Smooth muscle cell (in vitro differentiated cells): ENCODE data around the gene FAM114A1. TPM values are rescaled to one million over a fixed set of nuclear protein-coding genes. Genes with fewer than 3 reads are reported as not detected.

Experiments used
- DNase-seq: peaks from one replicate; lab custom pipeline; 2025; ENCODE audit not compliant: unreplicated experiment; lab: John Stamatoyannopoulos, UW
- H2AFZ ChIP-seq: fragments of 200-600 bp; sonication (generic); 2 replicates; pipeline ENCODE4 v1.6.0; 2016; ENCODE audit warnings: antibody characterized with exemption, low read depth, mild to moderate bottlenecking
- H3F3A ChIP-seq: fragments of 200-600 bp; sonication (generic); 2 replicates; pipeline ENCODE4 v1.6.0; 2017; ENCODE audit warnings: antibody characterized with exemption, low read depth
- H3K27ac ChIP-seq: fragments of 200-600 bp; sonication (generic); 2 replicates; pipeline ENCODE4 v1.5.1; 2016; ENCODE audit warnings: low read depth, mild to moderate bottlenecking
- H3K27me3 ChIP-seq: fragments of 200-600 bp; sonication (generic); 2 replicates; pipeline ENCODE4 v1.6.1; 2016; ENCODE audit warnings: low read depth, mild to moderate bottlenecking
- H3K36me3 ChIP-seq: fragments of 200-600 bp; sonication (generic); 2 replicates; pipeline ENCODE4 v1.5.1; 2016; ENCODE audit warnings: low read depth
- H3K4me1 ChIP-seq: fragments of 200-600 bp; sonication (generic); 2 replicates; pipeline ENCODE4 v1.5.1; 2016; ENCODE audit warnings: low read depth
- H3K4me2 ChIP-seq: fragments of 200-600 bp; sonication (generic); 2 replicates; pipeline ENCODE4 v1.6.0; 2016; ENCODE audit warnings: mild to moderate bottlenecking
- H3K4me3 ChIP-seq: fragments of 200-600 bp; sonication (generic); 2 replicates; pipeline ENCODE4 v1.5.1; 2016; ENCODE audit warnings: mild to moderate bottlenecking
- H3K79me2 ChIP-seq: fragments of 200-600 bp; sonication (generic); 2 replicates; pipeline ENCODE4 v1.6.0; 2016; ENCODE audit warnings: low read depth, mild to moderate bottlenecking
- H3K9ac ChIP-seq: fragments of 200-600 bp; sonication (generic); 2 replicates; pipeline ENCODE4 v1.6.0; 2016; ENCODE audit warnings: low read depth
- H3K9me3 ChIP-seq: fragments of 200-600 bp; sonication (generic); replicated peaks from 2 replicates; pipeline ENCODE4 v1.5.1; 2016; ENCODE audit warnings: low read depth
- H4K20me1 ChIP-seq: fragments of 200-600 bp; sonication (generic); 2 replicates; pipeline ENCODE4 v1.6.0; 2016; ENCODE audit warnings: low read depth
- CTCF ChIP-seq: fragments of 200-600 bp; sonication (generic); IDR thresholded peaks from 2 replicates; pipeline ENCODE4 v1.5.1; 2017; ENCODE audit warnings: borderline replicate concordance, mild to moderate bottlenecking, antibody characterized with exemption; ENCODE audit not compliant: insufficient read depth, poor library complexity, severe bottlenecking
- WGBS: methylation state at CpG from one replicate; pipeline ENCODE4 v1.1.7; 2016; ENCODE audit warnings: low lambda C conversion rate; 5-methylcytosine and 5-hydroxymethylcytosine counted together
- polyA plus RNA-seq: library from polyadenylated mRNA; unstranded; fragments of >200 nt; fragmentation: Nextera tagmentation; extraction: Ambion mirVana; gene quantifications from 2 replicates; pipeline ENCODE4 v1.2.1, GENCODE V29; 2016
- total RNA-seq: library from RNA; depleted of rRNA; stranded (reverse); fragments of >200 nt; gene quantifications from 2 replicates; pipeline ENCODE4 v1.2.3, GENCODE V29; 2014

Gene FAM114A1
- total and polyA plus RNA-seq, 2 experiments from 2014 or later, result 213 to 226 TPM

- no peaks in the 10 kb centered on the region for H3K79me2 ChIP-seq
- 100% methylated on average over 2 of the region's 3 CpGs for WGBS
- H3K27me3 ChIP-seq, result no peaks in the 10 kb centered on the region
- no peaks in the 10 kb centered on the region for H3F3A ChIP-seq
- no peak overlapping the region for H2AFZ ChIP-seq
- no peaks in the 10 kb centered on the region for H4K20me1 ChIP-seq
- H3K36me3 ChIP-seq, result no peaks in the 10 kb centered on the region
- no peak overlapping the region for H3K4me3 ChIP-seq
- H3K4me2 ChIP-seq, result no peak overlapping the region
- H3K27ac ChIP-seq, result no peak overlapping the region
- H3K4me1 ChIP-seq, result no peaks in the 10 kb centered on the region
- TF ChIP-seq CTCF, result no peak
- no peak for DNase-seq
- H3K9me3 ChIP-seq, result no peaks in the 10 kb centered on the region
- no peak overlapping the region for H3K9ac ChIP-seq
Measured at GRCh38 chr4:38846015-38846414, 21.6 kb upstream of the FAM114A1 start.

GRCh38 chr4:38855466-38855865 lies 12.1 kb upstream of the FAM114A1 start:
- H3K4me1 ChIP-seq, result no peaks in the 10 kb centered on the region
- H3K4me2 ChIP-seq, result peak overlapping the region; percentile 80
- no peaks in the 10 kb centered on the region for H3K79me2 ChIP-seq
- no peak overlapping the region for H3K9ac ChIP-seq
- no peaks in the 10 kb centered on the region for H3K9me3 ChIP-seq
- no peak for DNase-seq
- H4K20me1 ChIP-seq, result no peaks in the 10 kb centered on the region
- H3K36me3 ChIP-seq, result no peaks in the 10 kb centered on the region
- H3K27ac ChIP-seq, result no peak overlapping the region
- peaks cover 6% of the 10 kb centered on the region for H3F3A ChIP-seq
- H3K27me3 ChIP-seq, result no peaks in the 10 kb centered on the region
- H2AFZ ChIP-seq, result no peak overlapping the region
- WGBS, result 85% methylated on average over 5 of the region's 5 CpGs
- no peak for TF ChIP-seq CTCF
- H3K4me3 ChIP-seq, result no peak overlapping the region

DNA sequence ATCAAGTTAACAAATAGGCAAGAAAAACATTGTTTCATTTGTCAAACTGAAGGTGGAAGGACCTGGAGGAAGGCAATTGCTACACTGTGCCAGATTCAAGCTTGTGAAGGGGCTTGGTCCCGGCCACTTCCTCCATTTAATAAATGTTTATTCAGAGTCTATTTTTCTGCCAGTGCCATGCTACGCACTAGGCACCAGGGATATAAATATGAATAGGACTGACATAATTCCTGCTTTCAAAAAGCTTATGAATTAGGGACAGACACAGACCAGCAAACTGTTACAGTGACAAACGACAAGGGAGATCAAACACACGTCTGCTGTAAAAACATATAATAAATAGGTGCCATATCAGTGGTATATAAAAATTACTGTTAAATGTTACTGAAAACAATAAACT lies 11.6 kb upstream of the FAM114A1 start:
- no peaks in the 10 kb centered on the region for H3K9me3 ChIP-seq
- peaks cover 6% of the 10 kb centered on the region for H3F3A ChIP-seq
- no peaks in the 10 kb centered on the region for H3K36me3 ChIP-seq
- peak overlapping the region; percentile 40 for H3K4me3 ChIP-seq
- peak overlapping the region; percentile 78 for H3K9ac ChIP-seq
- WGBS, result 85% methylated on average over 4 of the region's 4 CpGs
- H3K4me2 ChIP-seq, result peak overlapping the region; percentile 80
- no peaks in the 10 kb centered on the region for H3K4me1 ChIP-seq
- H4K20me1 ChIP-seq, result no peaks in the 10 kb centered on the region
- peak overlapping the region; percentile 95 for H3K27ac ChIP-seq
- no peaks in the 10 kb centered on the region for H3K27me3 ChIP-seq
- peak overlapping the region; percentile 74 for H2AFZ ChIP-seq
- no peaks in the 10 kb centered on the region for H3K79me2 ChIP-seq
- no peak for DNase-seq
- TF ChIP-seq CTCF, result no peak
